GM21576 (cell line): ENCODE measurements around the gene PRMT1.

Experiments used
- ATAC-seq: cut with Tn5 transposase; IDR thresholded peaks from one replicate; pipeline ENCODE4 v1.9.1; 2021; ENCODE audit warnings: mild to moderate bottlenecking, moderate library complexity; ENCODE audit not compliant: unreplicated experiment

PRMT1 gene

GRCh38 chr19:49687566-49688316 lies 10.7 kb downstream of the PRMT1 start:
- ATAC-seq = no peak

DNA sequence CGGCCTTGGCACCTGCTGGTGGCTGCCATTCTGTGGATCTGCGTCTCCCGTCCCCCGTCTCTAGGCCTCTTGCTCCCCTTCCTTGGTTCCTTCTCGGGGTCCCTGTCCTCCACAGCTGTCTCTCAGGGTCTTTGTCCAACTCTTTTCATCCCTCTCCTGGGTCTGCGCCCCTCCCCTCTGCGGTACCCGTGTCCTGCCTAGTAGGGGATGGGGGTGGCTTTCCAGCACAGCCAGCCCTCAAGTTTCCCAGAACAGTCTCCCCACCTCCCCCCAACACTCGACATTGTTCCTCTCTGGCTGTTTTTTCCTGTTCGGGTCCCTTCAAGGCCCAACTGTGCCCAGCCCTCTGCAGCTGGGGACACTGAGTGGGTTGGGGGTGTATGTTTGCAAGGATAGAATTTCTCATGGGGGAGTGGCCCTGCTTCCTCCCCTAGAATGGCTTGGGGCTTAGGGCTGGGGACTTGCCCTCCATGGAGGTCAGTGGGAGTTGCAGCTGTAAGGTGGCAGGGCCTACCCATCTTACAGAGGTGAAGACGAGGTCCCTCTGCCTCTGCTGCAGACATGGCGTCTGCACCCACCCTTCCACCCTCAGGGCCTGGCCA lies 11.6 kb downstream of the PRMT1 start:
- no peak for ATAC-seq

- ATAC-seq = no peak
These were observed 12.3 kb downstream of the PRMT1 start, which contains the start of gene ADM5 for GRCh38 chr19:49689133-49690078. TSS of gene ADM5 (plus strand) at chr19:49689594. CDS start at chr19:49689838, 244 bp downstream.

- no peak for ATAC-seq
These were observed 13.1 kb downstream of the PRMT1 start for GRCh38 chr19:49690079-49690655.

GRCh38 chr19:49690656-49691242 lies 13.7 kb downstream of the PRMT1 start, which contains the start of gene CPT1C:
TSS of gene CPT1C (plus strand) at chr19:49691116. CDS start at chr19:49692253, 1,137 bp downstream.
- no peak for ATAC-seq

- ATAC-seq = no peak
These were observed 14.4 kb downstream of the PRMT1 start for GRCh38 chr19:49691243-49692146.

GRCh38 chr19:49692147-49692506 lies 15.1 kb downstream of the PRMT1 start:
- ATAC-seq = no peak

- ATAC-seq = no peak
These were observed 19.0 kb downstream of the PRMT1 start for GRCh38 chr19:49696115-49696514.

- ATAC-seq = no peak
These were observed 19.8 kb downstream of the PRMT1 start for GRCh38 chr19:49696865-49697264.

DNA sequence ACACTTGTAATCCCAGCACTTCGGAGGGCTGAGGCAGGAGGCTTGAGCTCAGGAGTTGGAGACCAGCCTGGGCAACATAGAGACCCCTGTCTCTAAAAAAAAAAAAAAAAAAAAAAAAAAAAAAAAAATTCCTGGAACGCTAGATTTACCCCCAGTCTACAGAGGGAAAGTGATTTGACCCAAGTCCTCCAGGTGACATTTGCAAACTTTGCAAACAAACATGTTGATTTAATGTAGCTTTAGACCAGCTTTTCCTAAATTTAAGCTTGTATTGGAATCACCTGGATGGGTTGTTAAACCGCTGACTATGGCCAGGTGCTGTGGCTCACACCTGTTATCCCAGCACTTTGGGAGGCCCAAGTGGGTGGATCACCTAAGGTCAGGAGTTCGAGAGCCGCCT lies 22.3 kb downstream of the PRMT1 start:
- ATAC-seq = no peak

GRCh38 chr19:49700563-49700962 lies 23.5 kb downstream of the PRMT1 start:
- ATAC-seq = no peak

DNA sequence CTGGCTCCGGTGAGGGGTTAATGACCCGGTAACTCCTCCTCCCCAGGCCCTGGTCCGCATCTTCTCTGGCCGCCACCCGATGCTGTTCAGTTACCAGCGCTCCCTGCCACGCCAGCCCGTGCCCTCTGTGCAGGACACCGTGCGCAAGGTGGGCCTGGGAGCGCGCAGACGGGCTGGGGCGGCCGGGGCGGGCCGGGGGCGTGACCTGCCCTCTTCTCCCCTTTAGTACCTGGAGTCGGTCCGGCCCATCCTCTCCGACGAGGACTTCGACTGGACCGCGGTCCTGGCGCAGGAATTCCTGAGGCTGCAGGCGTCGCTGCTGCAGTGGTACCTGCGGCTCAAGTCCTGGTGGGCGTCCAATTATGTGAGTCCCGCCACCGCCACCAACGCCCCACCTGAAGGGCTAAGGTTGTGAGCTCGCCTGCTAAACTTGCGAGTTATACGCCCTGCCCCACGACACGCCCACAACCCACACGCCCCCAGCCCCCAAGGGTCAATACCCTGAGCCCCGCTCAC lies 24.3 kb downstream of the PRMT1 start:
- ATAC-seq = no peak

- no peak for ATAC-seq
These were observed 28.0 kb downstream of the PRMT1 start for GRCh38 chr19:49704888-49705642.

GRCh38 chr19:49705919-49706318 lies 28.8 kb downstream of the PRMT1 start:
- ATAC-seq = no peak

DNA sequence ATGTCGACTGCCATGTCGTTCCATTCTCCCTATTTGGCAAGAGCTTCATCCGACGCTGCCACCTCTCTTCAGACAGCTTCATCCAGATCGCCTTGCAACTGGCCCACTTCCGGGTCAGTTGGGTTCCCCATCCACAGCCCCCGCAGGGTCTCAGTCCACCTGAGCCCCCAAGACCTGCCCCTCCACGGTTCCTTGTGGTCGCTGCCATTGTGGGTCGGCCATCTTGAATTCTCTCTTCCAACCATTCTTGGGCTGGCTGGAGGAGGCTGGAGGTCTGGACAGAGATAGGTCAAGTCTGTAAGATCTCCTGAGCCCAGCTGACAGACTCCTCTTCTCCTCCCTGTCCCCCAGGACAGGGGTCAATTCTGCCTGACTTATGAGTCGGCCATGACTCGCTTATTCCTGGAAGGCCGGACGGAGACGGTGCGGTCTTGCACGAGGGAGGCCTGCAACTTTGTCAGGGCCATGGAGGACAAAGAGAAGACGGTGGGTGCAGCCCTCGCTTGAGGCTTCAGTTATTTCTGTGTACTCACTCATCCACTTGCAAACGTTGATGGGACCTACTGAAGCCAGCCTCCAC lies 33.4 kb downstream of the PRMT1 start:
- no peak for ATAC-seq

DNA sequence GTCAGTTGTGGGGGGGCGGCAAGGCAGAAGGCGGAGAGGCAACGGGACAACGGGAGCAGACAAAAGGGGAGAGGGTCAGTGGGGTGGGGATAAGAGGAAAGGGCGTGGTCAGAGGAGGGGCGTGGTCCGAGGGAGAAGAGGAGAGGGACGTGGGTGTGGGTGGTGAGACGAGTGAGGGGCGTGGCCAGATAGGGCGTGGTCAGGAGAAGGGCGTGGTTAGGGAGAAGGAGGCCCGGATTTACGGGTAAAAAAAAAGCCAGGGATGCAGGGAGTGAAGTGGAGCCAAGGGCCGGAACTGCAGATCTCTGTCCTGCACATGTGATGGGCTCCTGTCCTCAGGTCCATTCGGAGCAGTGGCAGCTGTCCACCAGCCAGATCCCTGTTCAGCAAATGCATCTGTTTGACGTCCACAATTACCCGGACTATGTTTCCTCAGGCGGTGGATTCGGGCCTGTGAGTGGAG lies 35.4 kb downstream of the PRMT1 start:
- no peak for ATAC-seq

GRCh38 chr19:49713236-49713845 lies 36.3 kb downstream of the PRMT1 start:
- ATAC-seq = no peak

DNA sequence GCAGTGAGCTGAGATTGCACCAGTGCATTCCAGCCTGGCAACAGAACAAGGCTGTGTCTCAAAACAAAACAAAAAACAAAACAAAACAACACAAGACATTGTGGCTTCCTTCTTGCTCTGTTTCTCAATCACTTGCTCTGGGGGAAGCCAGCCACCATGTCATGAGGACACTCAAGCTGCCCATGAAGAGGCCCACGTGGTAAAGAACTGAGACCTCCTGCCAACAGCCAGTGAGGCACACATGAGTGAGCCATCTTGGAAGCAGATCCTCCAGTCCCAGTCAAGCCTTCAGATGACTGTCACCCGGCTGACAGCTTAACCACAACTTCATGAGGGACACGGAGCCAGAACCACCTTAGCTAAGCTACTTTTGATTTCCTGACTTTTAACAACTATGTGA lies 39.1 kb downstream of the PRMT1 start:
- ATAC-seq = no peak
